KBM-7 (cell line): ENCODE results near the gene MEA1.
"Not testable (repeated sequence)": the region's sequence is repeated elsewhere in the genome, so short reads cannot be mapped to it uniquely, and the experiment has no call there.

Experiments used
- DNase-seq: peaks from one replicate; pipeline ENCODE4 v3.0.0-alpha.2; 2015
- in situ Hi-C: fragments of 300-500 bp; cut with MboI; formaldehyde crosslinking; loops from 2 replicates; pipeline ENCODE4 v1.14.3; 2020; ENCODE audit warnings: low sequenced_read_pairs, low pct_unique_long_range_greater_than_20kb, mixed read lengths

The MEA1 gene

GRCh38 chr6:43041475-43041874 is 27.7 kb upstream of the MEA1 start:
- DNase-seq, in situ Hi-C loops: not testable (repeated sequence)

- in situ Hi-C loops: no loop called here
These were observed 27.0 kb upstream of the MEA1 start for GRCh38 chr6:43040542-43041257.

GRCh38 chr6:43038727-43039126 is 25.0 kb upstream of the MEA1 start:
- in situ Hi-C loops: no loop called here
- no peak for DNase-seq

More at GRCh38 chr6:43040542-43041257, 27.0 kb upstream of the MEA1 start:
- DNase-seq: no peak

- DNase-seq: no peak
- in situ Hi-C loops: no loop called here
These were observed 24.0 kb upstream of the MEA1 start for GRCh38 chr6:43037706-43038105.

- in situ Hi-C loops: no loop called here
These were observed 23.5 kb upstream of the MEA1 start for GRCh38 chr6:43037197-43037596.

GRCh38 chr6:43036712-43037111 is 23.0 kb upstream of the MEA1 start:
- no peak for DNase-seq
- in situ Hi-C loops: no loop called here

More at GRCh38 chr6:43037197-43037596, 23.5 kb upstream of the MEA1 start:
- DNase-seq: no peak

- in situ Hi-C loops: no loop called here
These were observed 21.9 kb upstream of the MEA1 start for GRCh38 chr6:43035495-43036194.

GRCh38 chr6:43034190-43034525 is 20.4 kb upstream of the MEA1 start:
- in situ Hi-C loops: no loop called here
- no peak for DNase-seq

More at GRCh38 chr6:43035495-43036194, 21.9 kb upstream of the MEA1 start:
- DNase-seq: no peak

GRCh38 chr6:43033496-43034189 is 19.9 kb upstream of the MEA1 start:
- DNase-seq: no peak
- in situ Hi-C loops: no loop called here

GRCh38 chr6:43032326-43032725 is 18.6 kb upstream of the MEA1 start:
- in situ Hi-C loops: no loop called here
- DNase-seq: no peak

- in situ Hi-C loops: no loop called here
- DNase-seq: no peak
These were observed 15.4 kb upstream of the MEA1 start for GRCh38 chr6:43029120-43029519.

- in situ Hi-C loops: no loop called here
- DNase-seq: no peak
These were observed 12.6 kb upstream of the MEA1 start for GRCh38 chr6:43026365-43026764.

- in situ Hi-C loops: no loop called here
- DNase-seq: no peak
These were observed 10.7 kb upstream of the MEA1 start for GRCh38 chr6:43024436-43024835.

- DNase-seq: peak; percentile 70
- in situ Hi-C loops: no loop called here
These were observed 7.7 kb upstream of the MEA1 start, which contains the start of gene RRP36 for GRCh38 chr6:43021270-43022047. Gene RRP36 (plus strand): TSS chr6:43021623. CDS start chr6:43021655, 32 bp downstream.

- DNase-seq: no peak
- in situ Hi-C loops: no loop called here
These were observed 7.1 kb upstream of the MEA1 start for GRCh38 chr6:43020847-43021246.

GRCh38 chr6:43020052-43020705 is 6.4 kb upstream of the MEA1 start:
- no peak for DNase-seq
- in situ Hi-C loops: no loop called here

- no peak for DNase-seq
- in situ Hi-C loops: no loop called here
These were observed 5.4 kb upstream of the MEA1 start for GRCh38 chr6:43019152-43019551.

- DNase-seq: no peak
- in situ Hi-C loops: no loop called here
These were observed 3.2 kb upstream of the MEA1 start for GRCh38 chr6:43016943-43017334.
